Activated CD4-positive, alpha-beta memory T cell treated with anti-CD3 and anti-CD28 coated beads, Interleukin-2, amount 10 ng/mL, durations not matched to agents 7 days and 5 days (primary cell): ENCODE results near the gene TMIGD2. TPM values are rescaled to one million over a fixed set of nuclear protein-coding genes. Genes with fewer than 3 reads are reported as not detected.

Source experiments
- total RNA-seq, 2 experiments: library from RNA; stranded (reverse); gene quantifications; one replicate each; pipeline ENCODE4 v1.2.3, GENCODE V29; 2021

TMIGD2 gene
- total RNA-seq, 2 experiments from 2014 or later, result 2.6 to 4.0 TPM

Other genes with a start within 250 kb of the TMIGD2 start
- gene ZBTB7A, start 235.5 kb downstream of the TMIGD2 start, total RNA-seq, result 10 to 100 TPM; 53.1 to 53.5 TPM
- 100 to 1,000 TPM; 186 to 202 TPM for gene MAP2K2, start 178.3 kb downstream of the TMIGD2 start, total RNA-seq
- under 1 TPM; 0.15 to 0.38 TPM for gene CREB3L3, start 148.8 kb downstream of the TMIGD2 start, total RNA-seq
- gene SIRT6, start 119.8 kb downstream of the TMIGD2 start, total RNA-seq, result 10 to 100 TPM; 37.0 to 37.7 TPM
- 1 to 10 TPM; 1.3 TPM for gene ANKRD24, start 119.7 kb downstream of the TMIGD2 start, total RNA-seq
- 1 to 10 TPM; 4.0 TPM for gene EBI3, start 72.9 kb downstream of the TMIGD2 start, total RNA-seq
- 10 to 100 TPM; 21.7 to 25.3 TPM for gene YJU2, start 55.3 kb downstream of the TMIGD2 start, total RNA-seq
- not detected for gene SHD, start 23.1 kb downstream of the TMIGD2 start, total RNA-seq
- gene FSD1, start 2.2 kb upstream of the TMIGD2 start, total RNA-seq, result 1 to 10 TPM; 3.2 to 3.4 TPM
- gene STAP2, start 36.4 kb upstream of the TMIGD2 start, total RNA-seq, result 1 to 10 TPM; 8.3 to 8.6 TPM
- 10 to 100 TPM; 19.1 to 20.4 TPM for gene MPND, start 41.2 kb upstream of the TMIGD2 start, total RNA-seq
- 10 to 100 TPM; 62.1 to 64.0 TPM for gene SH3GL1, start 98.2 kb upstream of the TMIGD2 start, total RNA-seq
- 10 to 100 TPM; 71.7 to 82.5 TPM for gene CHAF1A, start 100.3 kb upstream of the TMIGD2 start, total RNA-seq
- 10 to 100 TPM; 49.6 to 50.1 TPM for gene UBXN6, start 155.4 kb upstream of the TMIGD2 start, total RNA-seq
- gene HDGFL2, start 169.9 kb upstream of the TMIGD2 start, total RNA-seq, result 10 to 100 TPM; 47.1 to 50.6 TPM
- gene PLIN4, start 216.1 kb upstream of the TMIGD2 start, total RNA-seq, result not detected
- gene PLIN5, start 232.8 kb upstream of the TMIGD2 start, total RNA-seq, result not detected
- under 1 TPM; 0.15 to 0.18 TPM for gene LRG1, start 237.6 kb upstream of the TMIGD2 start, total RNA-seq